GM10248 (cell line): Measurements from ENCODE around the gene CADPS2.

Source experiments
- CTCF ChIA-PET: fragments of 300-600 bp; sonication (Branson Sonifier 250); formaldehyde crosslinking; extraction: SDS; loops from one replicate; lab custom pipeline; 2021; ENCODE audit warnings: antibody characterized with exemption; lab: Yijun Ruan, JAX
- POLR2A ChIA-PET: fragments of 350-650 bp; sonication (Branson Sonifier 250); formaldehyde crosslinking; extraction: SDS; loops from one replicate; lab custom pipeline; 2020; ENCODE audit warnings: antibody characterized with exemption; lab: Yijun Ruan, JAX
- DNase-seq: peaks from one replicate; pipeline ENCODE4 v3.0.0; 2012; ENCODE audit errors: extremely low spot score
- CTCF ChIP-seq: IDR thresholded peaks from 2 replicates; pipeline ENCODE4 v1.5.1; 2012; ENCODE audit warnings: mild to moderate bottlenecking, low read depth; ENCODE audit errors: extremely low read depth, missing control alignments, control extremely low read depth

CADPS2 gene

GRCh38 chr7:122518488-122518887, 367.8 kb downstream of the CADPS2 start:
- TF ChIP-seq CTCF: no peak
- ChIA-PET POLR2A (no interaction called here), CTCF (no interaction called here)
- no peak for DNase-seq

- TF ChIP-seq CTCF: no peak
- ChIA-PET POLR2A (no interaction called here), CTCF (interaction anchor here (3.2 kb wide), 1 partner anchor 11 kb away, joined by 11 read pairs; no protein-coding TSS in a partner anchor)
- DNase-seq: no peak
Measured at GRCh38 chr7:122517576-122517975, 368.7 kb downstream of the CADPS2 start.

- POLR2A ChIA-PET: no interaction called here
- CTCF ChIA-PET: interaction anchor here (1.4 to 3.2 kb wide), 3 partner anchors 10 to 423 kb away, joined by 4 to 11 read pairs (median 4); no protein-coding TSS in a partner anchor
- DNase-seq: no peak
- no peak for TF ChIP-seq CTCF
Measured at GRCh38 chr7:122515404-122515803, 370.9 kb downstream of the CADPS2 start.

- ChIA-PET POLR2A (no interaction called here), CTCF (no interaction called here)
- DNase-seq: no peak
- no peak for TF ChIP-seq CTCF
Measured at GRCh38 chr7:122511268-122511667, 375.0 kb downstream of the CADPS2 start.

- ChIA-PET CTCF (interaction anchor here (1.5 kb wide), 1 partner anchor 13 kb away, joined by 3 read pairs; no protein-coding TSS in a partner anchor), POLR2A (no interaction called here)
- no peak for TF ChIP-seq CTCF
- no peak for DNase-seq
Measured at GRCh38 chr7:122507591-122507990, 378.7 kb downstream of the CADPS2 start.

GRCh38 chr7:122492007-122492406, 394.3 kb downstream of the CADPS2 start:
- no peak for TF ChIP-seq CTCF
- no peak for DNase-seq
- ChIA-PET CTCF (interaction anchor here (1.1 kb wide), 1 partner anchor 8 kb away, joined by 4 read pairs; no protein-coding TSS in a partner anchor), POLR2A (no interaction called here)
